Measurements from ENCODE around the gene SLC35B2. TPM values are rescaled to one million over a fixed set of nuclear protein-coding genes. Genes with fewer than 3 reads are reported as not detected.

SLC35B2 gene
- total RNA-seq, 1 experiment from 2014 or later, result 105 TPM

DNA sequence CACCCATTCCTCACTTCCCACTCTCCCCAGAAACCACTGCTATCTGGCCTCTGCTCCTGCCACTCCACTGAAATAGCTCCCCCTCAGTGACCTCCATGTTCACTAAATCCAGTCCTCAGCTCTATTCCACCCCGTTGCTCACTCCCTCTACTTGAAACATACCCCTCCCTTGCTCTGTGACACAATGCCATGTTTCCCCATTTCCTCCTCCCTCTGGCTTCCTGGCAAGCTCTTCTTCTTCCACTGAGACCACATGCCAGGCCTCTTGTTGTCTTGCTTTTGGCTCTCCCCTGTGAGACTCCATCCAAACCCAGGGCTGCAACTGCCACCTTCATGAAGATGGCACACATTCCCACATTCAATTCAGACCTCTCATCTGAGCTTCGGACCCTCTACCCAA is 26.8 kb upstream of the SLC35B2 start:
- H3K4me1 ChIP-seq (ENCODE audit: control insufficient read depth, insufficient read depth, low read length), result no peaks in the 10 kb centered on the region
- in situ Hi-C loops (cut with HindIII; ENCODE audit: low pct_unique_long_range_greater_than_20kb, low sequenced_read_pairs) (no loop called here), intact Hi-C loops (cut with micrococcal nuclease; ENCODE audit: unreplicated experiment) (no loop called here)
- H3K9me3 ChIP-seq (ENCODE audit: control insufficient read depth, insufficient read depth, low read depth, low read length), result no peaks in the 10 kb centered on the region
- no peak overlapping the region for H3K27ac ChIP-seq (ENCODE audit: low read length)
- DNase-seq (ENCODE audit: low read depth, low spot score), result no peak
- no TSS peak for BruUV-seq (replicated peaks)
- POLR2A ChIA-PET, result no interaction called here
- H3K36me3 ChIP-seq (ENCODE audit: control insufficient read depth, insufficient read depth, low read length), result no peaks in the 10 kb centered on the region
- TF ChIP-seq, protein P1, sequence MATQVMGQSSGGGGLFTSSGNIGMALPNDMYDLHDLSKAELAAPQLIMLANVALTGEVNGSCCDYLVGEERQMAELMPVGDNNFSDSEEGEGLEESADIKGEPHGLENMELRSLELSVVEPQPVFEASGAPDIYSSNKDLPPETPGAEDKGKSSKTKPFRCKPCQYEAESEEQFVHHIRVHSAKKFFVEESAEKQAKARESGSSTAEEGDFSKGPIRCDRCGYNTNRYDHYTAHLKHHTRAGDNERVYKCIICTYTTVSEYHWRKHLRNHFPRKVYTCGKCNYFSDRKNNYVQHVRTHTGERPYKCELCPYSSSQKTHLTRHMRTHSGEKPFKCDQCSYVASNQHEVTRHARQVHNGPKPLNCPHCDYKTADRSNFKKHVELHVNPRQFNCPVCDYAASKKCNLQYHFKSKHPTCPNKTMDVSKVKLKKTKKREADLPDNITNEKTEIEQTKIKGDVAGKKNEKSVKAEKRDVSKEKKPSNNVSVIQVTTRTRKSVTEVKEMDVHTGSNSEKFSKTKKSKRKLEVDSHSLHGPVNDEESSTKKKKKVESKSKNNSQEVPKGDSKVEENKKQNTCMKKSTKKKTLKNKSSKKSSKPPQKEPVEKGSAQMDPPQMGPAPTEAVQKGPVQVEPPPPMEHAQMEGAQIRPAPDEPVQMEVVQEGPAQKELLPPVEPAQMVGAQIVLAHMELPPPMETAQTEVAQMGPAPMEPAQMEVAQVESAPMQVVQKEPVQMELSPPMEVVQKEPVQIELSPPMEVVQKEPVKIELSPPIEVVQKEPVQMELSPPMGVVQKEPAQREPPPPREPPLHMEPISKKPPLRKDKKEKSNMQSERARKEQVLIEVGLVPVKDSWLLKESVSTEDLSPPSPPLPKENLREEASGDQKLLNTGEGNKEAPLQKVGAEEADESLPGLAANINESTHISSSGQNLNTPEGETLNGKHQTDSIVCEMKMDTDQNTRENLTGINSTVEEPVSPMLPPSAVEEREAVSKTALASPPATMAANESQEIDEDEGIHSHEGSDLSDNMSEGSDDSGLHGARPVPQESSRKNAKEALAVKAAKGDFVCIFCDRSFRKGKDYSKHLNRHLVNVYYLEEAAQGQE (IDR thresholded peaks at IDR 0.05; ENCODE audit: insufficient read depth in 1 of 2, low read depth in 2 of 2, low read length in 1 of 2), result no peak
- TF ChIP-seq POLR2AphosphoS5 (IDR thresholded peaks at IDR 0.05; ENCODE audit: low read depth, low read length), result no peak
- no peak for TF ChIP-seq TCF7L2 (IDR thresholded peaks at IDR 0.05; ENCODE audit: low read depth, low read length)
- TF ChIP-seq, protein P2, sequence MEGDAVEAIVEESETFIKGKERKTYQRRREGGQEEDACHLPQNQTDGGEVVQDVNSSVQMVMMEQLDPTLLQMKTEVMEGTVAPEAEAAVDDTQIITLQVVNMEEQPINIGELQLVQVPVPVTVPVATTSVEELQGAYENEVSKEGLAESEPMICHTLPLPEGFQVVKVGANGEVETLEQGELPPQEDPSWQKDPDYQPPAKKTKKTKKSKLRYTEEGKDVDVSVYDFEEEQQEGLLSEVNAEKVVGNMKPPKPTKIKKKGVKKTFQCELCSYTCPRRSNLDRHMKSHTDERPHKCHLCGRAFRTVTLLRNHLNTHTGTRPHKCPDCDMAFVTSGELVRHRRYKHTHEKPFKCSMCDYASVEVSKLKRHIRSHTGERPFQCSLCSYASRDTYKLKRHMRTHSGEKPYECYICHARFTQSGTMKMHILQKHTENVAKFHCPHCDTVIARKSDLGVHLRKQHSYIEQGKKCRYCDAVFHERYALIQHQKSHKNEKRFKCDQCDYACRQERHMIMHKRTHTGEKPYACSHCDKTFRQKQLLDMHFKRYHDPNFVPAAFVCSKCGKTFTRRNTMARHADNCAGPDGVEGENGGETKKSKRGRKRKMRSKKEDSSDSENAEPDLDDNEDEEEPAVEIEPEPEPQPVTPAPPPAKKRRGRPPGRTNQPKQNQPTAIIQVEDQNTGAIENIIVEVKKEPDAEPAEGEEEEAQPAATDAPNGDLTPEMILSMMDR (IDR thresholded peaks at IDR 0.05), result no peak
- no peak for TF ChIP-seq SIN3A (IDR thresholded peaks at IDR 0.05; ENCODE audit: borderline replicate concordance, insufficient read depth, low read depth, low read length)
- no peak for ATAC-seq
- no peak overlapping the region for H3K4me3 ChIP-seq (ENCODE audit: low read depth in 2 of 2, low read length in 2 of 2)
- H3K27me3 ChIP-seq (ENCODE audit: control insufficient read depth, insufficient read depth, low read length), result peaks cover 26% of the 10 kb centered on the region; the same call in 1 of the 2 replicates
- CTCF ChIA-PET, result no interaction called here

DNA sequence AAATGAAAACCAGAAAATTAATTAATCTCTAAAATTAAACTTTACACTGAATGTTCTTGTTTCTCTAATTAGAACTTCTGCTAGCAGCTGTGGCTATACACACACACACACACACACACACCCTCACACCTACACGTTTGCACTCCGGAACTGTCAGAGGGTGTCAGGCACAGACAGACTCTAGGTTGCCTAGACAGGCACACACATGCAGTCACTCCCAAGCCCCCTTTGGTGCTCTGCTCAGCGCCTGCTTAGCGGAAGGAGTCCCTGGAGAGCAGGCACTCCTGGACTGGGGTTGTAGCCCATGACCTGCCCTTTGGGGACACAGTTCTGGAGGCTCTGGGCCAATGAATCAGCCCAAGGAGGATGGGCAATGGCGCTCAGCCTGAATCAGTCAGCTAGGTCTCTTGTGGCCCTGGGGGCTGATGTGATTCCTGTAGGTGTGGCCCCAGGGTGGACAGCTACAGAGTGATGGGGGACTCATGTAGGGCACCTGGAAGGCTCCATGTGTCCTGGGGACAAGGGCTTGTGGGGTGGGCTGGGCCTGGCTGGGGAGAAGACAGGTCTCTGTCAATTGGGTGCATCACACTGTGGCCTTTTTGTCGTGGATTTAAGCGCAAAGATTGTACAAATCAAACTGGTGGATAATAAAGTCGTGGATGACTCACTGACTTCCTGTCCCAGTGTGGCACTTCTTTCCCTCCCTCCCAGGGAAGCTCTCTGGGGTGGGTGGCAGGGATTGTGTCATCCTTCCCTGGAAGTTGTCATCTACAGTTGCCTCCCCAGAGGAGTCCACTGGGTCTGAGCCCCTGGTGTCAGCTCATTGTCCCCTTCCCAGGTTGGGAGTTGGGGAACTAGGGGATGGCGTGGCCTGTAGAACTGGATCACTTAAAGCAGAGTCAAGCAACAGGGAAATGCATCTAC is 21.7 kb upstream of the SLC35B2 start:
- in situ Hi-C loops (cut with HindIII; ENCODE audit: low pct_unique_long_range_greater_than_20kb, low sequenced_read_pairs), result no loop called here
- CTCF ChIA-PET, result interaction anchor here (0.7 kb wide), 1 partner anchor 26 kb away, joined by 5 read pairs; no protein-coding TSS in a partner anchor

More for the DNA sequence above, 21.7 kb upstream of the SLC35B2 start:
- no peaks in the 10 kb centered on the region for H3K4me1 ChIP-seq (ENCODE audit: control insufficient read depth, insufficient read depth, low read length)
- TF ChIP-seq TCF7L2 (IDR thresholded peaks at IDR 0.05; ENCODE audit: low read depth, low read length) (no peak), POLR2AphosphoS5 (IDR thresholded peaks at IDR 0.05; ENCODE audit: low read depth, low read length) (no peak), SIN3A (IDR thresholded peaks at IDR 0.05; ENCODE audit: borderline replicate concordance, insufficient read depth, low read depth, low read length) (no peak)
- TF ChIP-seq, protein P2 (IDR thresholded peaks at IDR 0.05), result no peak
- TF ChIP-seq, protein P1 (IDR thresholded peaks at IDR 0.05; ENCODE audit: insufficient read depth in 1 of 2, low read depth in 2 of 2, low read length in 1 of 2), result no peak
- H3K27me3 ChIP-seq (ENCODE audit: control insufficient read depth, insufficient read depth, low read length), result peaks cover 8% of the 10 kb centered on the region; the same call in 1 of the 2 replicates
- POLR2A ChIA-PET, result interaction anchor here (0.6 to 0.7 kb wide), 2 partner anchors 41 to 187 kb away, joined by 3 to 4 read pairs; no protein-coding TSS in a partner anchor
- no peak for DNase-seq (ENCODE audit: low read depth, low spot score)
- no peak overlapping the region for H3K27ac ChIP-seq (ENCODE audit: low read length)
- H3K4me3 ChIP-seq (ENCODE audit: low read depth in 2 of 2, low read length in 2 of 2), result no peak overlapping the region
- BruUV-seq (replicated peaks), result no TSS peak
- H3K9me3 ChIP-seq (ENCODE audit: control insufficient read depth, insufficient read depth, low read depth, low read length), result no peaks in the 10 kb centered on the region
- no peak for ATAC-seq
- H3K36me3 ChIP-seq (ENCODE audit: control insufficient read depth, insufficient read depth, low read length), result no peaks in the 10 kb centered on the region
- intact Hi-C loops (cut with micrococcal nuclease; ENCODE audit: unreplicated experiment), result no loop called here

Measured in Panc1 (cell line).